Measurements from ENCODE around the gene RMDN2. TPM values are rescaled to one million over a fixed set of nuclear protein-coding genes. Genes with fewer than 3 reads are reported as not detected.

RMDN2 gene
- total and polyA plus RNA-seq, 10 of the 15 experiments (the other 5 are each of a cell fraction or from before 2014, with no cell fraction given), result 2.6 to 12.4 (median 9.2) TPM

- no peaks in the 10 kb centered on the region for H3K36me3 ChIP-seq (ENCODE audit: control insufficient read depth in 2 of 2, insufficient read depth in 2 of 2, low read length in 1 of 2)
- no peak for FAIRE-seq
- ChIA-PET SMC1A (ENCODE audit: uncharacterized antibody, unreplicated experiment) (no interaction called here), CTCF (no interaction called here), POLR2A (no interaction called here), RAD21 (ENCODE audit: unreplicated experiment) (no interaction called here)
- no peaks in the 10 kb centered on the region for H3K27me3 ChIP-seq (replicated peaks in 1 of 2; ENCODE audit: control insufficient read depth in 2 of 2, insufficient read depth in 2 of 2, low read length in 1 of 2)
- H3K4me3 ChIP-seq, result no peak overlapping the region
- no peaks in the 10 kb centered on the region; the same call in 2 of the 3 replicates for H3K9me3 ChIP-seq (replicated peaks; ENCODE audit: control insufficient read depth, insufficient read depth, low read length)
- no TSS peak for BruUV-seq (replicated peaks)
- intact Hi-C loops (cut with micrococcal nuclease; ENCODE audit: unreplicated experiment) (no loop called here), in situ Hi-C loops (cut with MboI) (no loop called here)
- no peak overlapping the region for H3K27ac ChIP-seq (ENCODE audit: control insufficient read depth, insufficient read depth)
- no peaks in the 10 kb centered on the region for H3K79me2 ChIP-seq (ENCODE audit: control insufficient read depth, insufficient read depth, low read length)
- no peak overlapping the region for H2AFZ ChIP-seq (ENCODE audit: control insufficient read depth, low read depth, low read length)
- no peaks in the 10 kb centered on the region for H4K20me1 ChIP-seq (ENCODE audit: control insufficient read depth, insufficient read depth)
- H3K9ac ChIP-seq (ENCODE audit: control insufficient read depth, insufficient read depth, low read length), result no peak overlapping the region
- DNase-seq (ENCODE audit: low read depth, low spot score), result no peak
- no peak for ATAC-seq
- no peaks in the 10 kb centered on the region for H3K4me1 ChIP-seq (ENCODE audit: control insufficient read depth, insufficient read depth, low read length)
- no peak overlapping the region for H3K4me2 ChIP-seq (ENCODE audit: control insufficient read depth, insufficient read depth)
- WGBS (ENCODE audit: insufficient coverage, insufficient replicate concordance, low lambda C conversion rate, missing lambda C conversion rate), result 71% methylated on average over 9 of the region's 9 CpGs
- TF ChIP-seq E4F1 (IDR thresholded peaks at IDR 0.05; ENCODE audit: borderline replicate concordance, partially characterized antibody) (no peak), HSF1 (IDR thresholded peaks at IDR 0.05; ENCODE audit: low read depth, low read length) (no peak), BHLHE40 (IDR thresholded peaks at IDR 0.05; ENCODE audit: borderline replicate concordance in 1 of 2, low read depth in 2 of 2, low read length in 1 of 2) (no peak), IRF5 (IDR thresholded peaks at IDR 0.05; ENCODE audit: borderline replicate concordance) (no peak), MYB (IDR thresholded peaks at IDR 0.05; ENCODE audit: borderline replicate concordance, low read depth, low read length) (no peak), ZNF24 (IDR thresholded peaks at IDR 0.05) (no peak), STAT1 (conservative IDR thresholded peaks at IDR 0.05) (no peak), SMAD5 (IDR thresholded peaks at IDR 0.05; ENCODE audit: low read depth) (no peak), ZNF622 (IDR thresholded peaks at IDR 0.05) (no peak), IKZF1 (conservative IDR thresholded peaks at IDR 0.05) (no peak)
- TF ChIP-seq, protein P1, sequence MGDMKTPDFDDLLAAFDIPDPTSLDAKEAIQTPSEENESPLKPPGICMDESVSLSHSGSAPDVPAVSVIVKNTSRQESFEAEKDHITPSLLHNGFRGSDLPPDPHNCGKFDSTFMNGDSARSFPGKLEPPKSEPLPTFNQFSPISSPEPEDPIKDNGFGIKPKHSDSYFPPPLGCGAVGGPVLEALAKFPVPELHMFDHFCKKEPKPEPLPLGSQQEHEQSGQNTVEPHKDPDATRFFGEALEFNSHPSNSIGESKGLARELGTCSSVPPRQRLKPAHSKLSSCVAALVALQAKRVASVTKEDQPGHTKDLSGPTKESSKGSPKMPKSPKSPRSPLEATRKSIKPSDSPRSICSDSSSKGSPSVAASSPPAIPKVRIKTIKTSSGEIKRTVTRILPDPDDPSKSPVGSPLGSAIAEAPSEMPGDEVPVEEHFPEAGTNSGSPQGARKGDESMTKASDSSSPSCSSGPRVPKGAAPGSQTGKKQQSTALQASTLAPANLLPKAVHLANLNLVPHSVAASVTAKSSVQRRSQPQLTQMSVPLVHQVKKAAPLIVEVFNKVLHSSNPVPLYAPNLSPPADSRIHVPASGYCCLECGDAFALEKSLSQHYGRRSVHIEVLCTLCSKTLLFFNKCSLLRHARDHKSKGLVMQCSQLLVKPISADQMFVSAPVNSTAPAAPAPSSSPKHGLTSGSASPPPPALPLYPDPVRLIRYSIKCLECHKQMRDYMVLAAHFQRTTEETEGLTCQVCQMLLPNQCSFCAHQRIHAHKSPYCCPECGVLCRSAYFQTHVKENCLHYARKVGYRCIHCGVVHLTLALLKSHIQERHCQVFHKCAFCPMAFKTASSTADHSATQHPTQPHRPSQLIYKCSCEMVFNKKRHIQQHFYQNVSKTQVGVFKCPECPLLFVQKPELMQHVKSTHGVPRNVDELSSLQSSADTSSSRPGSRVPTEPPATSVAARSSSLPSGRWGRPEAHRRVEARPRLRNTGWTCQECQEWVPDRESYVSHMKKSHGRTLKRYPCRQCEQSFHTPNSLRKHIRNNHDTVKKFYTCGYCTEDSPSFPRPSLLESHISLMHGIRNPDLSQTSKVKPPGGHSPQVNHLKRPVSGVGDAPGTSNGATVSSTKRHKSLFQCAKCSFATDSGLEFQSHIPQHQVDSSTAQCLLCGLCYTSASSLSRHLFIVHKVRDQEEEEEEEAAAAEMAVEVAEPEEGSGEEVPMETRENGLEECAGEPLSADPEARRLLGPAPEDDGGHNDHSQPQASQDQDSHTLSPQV (IDR thresholded peaks at IDR 0.05), result no peak
Measured at GRCh38 chr2:38021589-38021988, 96.5 kb downstream of the RMDN2 start.
